Cerebellar cortex (tissue), 1 donor: ENCODE results near the gene KANSL1.

Experiments used
- DNase-seq: peaks from one replicate; pipeline ENCODE4 v3.0.0-alpha.2; 2015; ENCODE audit warnings: low spot score

KANSL1 gene

DNA sequence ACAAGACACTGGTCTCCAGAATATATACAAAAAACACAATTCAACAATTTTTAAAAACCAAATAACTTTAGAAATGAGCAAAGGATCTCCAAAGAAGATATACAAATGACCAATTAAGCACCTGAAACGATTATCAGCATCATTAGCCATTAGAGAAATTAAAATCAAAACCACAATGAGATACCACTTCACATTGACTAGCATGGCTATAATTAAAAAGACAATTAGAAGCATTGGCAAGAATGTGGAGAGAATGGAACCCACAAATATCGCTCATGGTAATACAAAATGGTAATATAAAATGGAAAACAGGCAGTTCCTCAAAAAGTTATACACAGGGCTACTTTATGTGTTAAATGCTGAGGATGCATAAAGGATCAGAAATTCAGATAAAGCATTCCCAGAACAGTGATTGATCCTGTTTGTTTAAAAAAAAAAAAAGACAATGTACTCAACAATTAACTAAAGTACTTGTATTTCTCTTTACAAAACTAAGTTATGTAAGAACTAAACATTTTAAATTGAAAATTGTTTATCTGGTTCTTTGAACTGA, 52.5 kb downstream of the KANSL1 start:
- DNase-seq: no peak

DNA sequence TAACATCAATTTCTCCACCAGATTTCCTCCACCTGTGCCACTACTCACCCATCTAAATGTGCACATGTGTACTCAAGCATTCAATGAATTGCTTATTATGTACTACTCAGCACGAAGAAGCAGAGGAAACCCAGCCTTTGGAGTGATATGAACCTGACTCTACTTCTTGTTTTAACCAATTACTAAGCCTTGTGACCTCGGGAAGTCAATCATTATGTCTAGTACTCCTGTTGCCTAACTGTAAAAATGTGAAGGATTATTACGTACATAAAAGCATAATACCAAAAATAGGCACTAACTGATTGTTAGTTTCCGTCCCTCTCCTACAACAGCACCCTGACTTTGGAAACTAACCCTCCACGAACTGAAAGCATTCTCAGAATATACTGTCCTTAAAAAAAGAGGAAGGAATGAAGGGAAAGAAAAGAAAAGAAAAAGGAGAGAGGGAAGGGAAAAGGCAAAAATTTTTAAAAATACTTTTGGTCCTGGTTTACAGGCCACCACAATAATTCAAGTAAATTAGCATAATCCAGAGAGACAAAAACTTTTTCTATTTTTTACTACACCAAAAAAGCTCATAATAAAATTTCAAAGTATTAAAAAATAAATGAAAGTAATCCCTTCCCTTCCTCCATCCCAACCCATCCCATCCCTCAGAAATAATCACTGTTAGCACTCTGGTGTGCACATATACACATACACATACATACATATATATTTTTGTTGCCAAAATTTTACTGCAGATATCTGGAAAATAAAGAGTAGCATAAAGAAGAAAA, 53.6 kb downstream of the KANSL1 start:
- no peak for DNase-seq

DNA sequence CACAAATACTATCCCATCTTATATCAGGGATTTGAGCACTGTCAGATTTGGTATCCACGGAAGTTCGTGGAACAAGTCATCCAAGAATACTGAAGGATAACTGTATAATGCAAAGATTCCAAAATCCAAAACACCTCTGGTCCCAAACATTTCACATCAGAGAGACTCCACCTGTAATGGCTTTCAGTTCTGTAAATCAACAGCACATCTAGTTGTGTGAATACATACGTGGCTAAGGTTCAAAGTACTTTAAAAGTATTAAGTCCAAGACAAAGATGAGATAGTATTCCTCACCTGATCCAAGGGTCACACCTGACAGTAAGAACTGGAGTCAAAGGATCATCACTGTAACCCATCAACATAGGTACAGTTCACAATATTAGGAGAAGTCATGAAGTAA, 54.8 kb downstream of the KANSL1 start:
- DNase-seq: no peak

DNA sequence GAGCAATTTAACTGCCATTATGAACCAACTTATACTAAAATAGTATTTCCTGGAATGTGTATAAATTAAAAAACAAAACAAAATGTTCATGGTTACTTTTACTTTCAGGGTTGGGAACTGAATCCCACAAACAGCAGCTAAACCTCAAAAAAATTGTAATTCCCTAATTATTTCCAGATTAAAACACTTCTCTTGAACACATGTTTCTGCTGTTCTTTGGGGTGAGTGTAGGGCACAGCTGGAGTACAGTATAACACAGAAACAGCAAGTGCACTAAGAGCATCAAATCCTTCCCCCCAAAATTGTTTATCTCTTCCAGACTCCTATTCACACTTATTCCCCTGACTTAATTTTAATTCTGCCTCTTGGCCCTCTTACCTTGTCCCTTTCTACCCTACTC, 56.4 kb downstream of the KANSL1 start:
- DNase-seq: no peak

DNA sequence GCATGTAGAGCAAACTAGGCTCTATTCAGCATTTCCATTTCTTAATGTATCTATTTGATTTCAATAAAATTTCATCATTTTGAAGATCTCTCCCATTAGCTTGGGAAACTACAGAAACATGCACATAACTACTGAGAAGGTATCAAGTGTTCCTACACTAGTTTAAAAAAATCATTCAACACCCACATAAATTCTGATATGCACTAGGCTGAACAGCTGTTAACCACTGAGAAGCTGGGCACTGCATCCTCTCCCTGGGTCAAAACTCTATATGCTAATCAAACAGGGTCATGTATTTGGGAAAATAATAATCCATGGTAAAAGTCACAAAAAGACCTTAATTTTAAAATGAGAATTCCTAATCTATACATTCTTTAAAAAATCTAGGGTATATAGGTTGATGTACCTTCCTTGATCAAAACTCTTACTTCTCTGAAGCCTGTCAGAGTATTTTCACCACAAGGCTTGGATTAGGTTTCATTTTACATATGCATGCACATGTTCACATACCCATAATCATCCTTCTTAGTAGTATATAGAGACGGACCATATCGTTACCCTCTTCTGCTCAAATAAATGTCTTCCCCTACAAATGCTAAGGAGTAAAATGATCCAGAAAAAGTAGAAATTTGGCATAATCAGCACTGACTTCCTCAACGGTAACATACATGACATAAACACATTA, 57.2 kb downstream of the KANSL1 start:
- DNase-seq: no peak

DNA sequence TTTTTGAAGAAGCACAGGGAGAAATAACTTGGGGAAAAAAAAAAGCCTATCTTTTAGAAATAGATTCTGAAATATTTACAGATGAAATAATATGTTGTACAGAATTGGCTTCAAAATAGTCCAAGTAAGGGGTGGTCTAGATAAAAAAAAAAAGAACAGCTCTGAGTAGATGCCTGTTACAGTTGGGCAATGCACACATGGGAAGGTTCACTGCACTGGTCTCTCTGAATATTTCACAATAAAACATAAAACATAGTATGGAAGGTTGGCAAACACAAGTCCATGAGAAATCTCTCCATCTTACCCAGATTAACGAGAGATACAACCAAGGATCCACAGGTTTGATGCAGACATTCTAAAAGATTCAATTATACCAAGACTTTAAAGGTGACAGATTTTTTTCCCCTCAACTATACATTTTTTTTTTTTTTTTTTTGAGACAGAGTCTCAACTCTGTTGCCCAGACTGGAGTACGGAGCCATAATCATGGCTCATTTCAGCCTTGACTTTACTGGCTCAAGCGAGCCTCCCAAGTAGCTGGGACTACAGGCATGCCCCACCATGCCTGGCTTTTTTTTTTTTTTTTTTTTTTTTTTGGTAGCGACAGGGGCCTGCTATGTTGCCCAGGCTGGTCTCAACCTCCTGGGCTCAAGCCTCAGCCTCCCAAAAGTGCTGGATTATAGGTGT, 58.0 kb downstream of the KANSL1 start:
- DNase-seq: no peak

DNA sequence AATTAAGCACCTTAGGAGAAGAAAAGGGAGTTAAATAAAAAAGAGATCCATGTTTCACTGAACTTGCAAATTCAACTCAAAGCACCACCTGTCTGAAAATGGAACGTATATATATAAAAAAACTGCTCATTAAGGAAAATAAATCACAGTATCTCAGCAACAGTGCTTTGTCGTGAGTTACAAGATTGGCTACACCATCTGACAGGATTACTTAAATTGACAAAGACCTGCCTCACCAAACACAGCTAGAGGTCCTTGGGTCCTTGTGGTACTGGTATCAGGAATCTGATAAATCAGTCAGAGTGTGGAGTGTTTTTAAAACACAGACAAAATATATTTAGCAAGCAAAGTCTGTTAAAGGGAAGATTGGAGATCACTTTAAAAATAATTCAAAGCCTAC, 63.9 kb downstream of the KANSL1 start:
- no peak for DNase-seq

DNA sequence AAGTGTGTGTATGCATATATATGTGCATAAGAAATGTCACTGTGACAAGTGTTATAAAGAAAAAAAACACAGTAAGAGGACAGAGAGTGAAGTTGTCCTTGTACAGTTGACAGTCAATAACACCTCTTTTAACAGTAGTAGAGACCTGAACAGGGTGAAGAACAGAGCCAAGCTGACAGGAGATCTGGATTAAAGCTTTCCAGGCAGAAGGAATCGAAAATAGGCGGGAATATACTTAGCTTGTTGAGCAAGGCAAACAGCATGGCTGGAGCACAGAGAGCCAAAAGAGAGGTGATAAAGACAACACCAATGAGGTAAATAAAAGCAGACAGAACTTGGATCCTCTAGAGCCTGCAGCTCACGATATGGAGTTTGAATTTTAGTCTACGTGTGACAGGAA, 64.8 kb downstream of the KANSL1 start:
- DNase-seq: no peak

DNA sequence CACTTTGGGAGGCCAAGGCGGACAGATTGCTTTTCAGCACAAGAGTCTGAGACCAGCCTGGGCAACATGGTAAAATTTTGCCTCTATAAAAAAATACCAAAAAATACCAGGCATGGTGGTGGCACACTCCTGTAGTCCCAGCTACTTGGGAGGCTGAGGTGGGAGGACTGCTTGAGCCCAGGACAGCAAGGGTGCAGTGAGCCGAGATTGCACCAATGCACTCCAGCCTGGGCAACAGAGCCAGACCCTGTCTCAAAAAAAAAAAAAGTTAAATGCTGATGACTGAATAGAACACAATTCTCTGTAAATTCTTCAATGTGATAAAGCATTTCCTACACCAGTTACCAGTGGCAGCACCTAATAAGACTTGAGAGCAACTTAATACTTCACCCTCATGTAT, 65.7 kb downstream of the KANSL1 start:
- DNase-seq: no peak

DNA sequence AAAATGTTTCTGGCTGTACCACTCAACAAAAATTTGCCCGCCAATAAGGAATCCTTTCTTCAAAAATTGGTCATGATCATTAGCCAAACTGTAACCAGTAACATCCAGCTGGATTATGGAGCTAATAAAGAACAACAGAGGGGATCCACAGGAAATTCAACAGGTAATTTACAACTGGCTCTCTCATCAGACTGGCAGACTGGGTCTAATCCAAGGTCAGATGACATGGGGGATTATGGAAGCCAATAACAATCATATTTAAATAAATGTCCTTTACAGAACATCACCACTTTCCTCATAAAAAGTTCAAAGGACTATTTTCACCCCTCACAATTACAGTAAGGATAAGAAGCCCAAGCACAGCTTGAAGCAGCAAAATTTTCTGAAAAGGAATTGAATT, 66.4 kb downstream of the KANSL1 start:
- no peak for DNase-seq

DNA sequence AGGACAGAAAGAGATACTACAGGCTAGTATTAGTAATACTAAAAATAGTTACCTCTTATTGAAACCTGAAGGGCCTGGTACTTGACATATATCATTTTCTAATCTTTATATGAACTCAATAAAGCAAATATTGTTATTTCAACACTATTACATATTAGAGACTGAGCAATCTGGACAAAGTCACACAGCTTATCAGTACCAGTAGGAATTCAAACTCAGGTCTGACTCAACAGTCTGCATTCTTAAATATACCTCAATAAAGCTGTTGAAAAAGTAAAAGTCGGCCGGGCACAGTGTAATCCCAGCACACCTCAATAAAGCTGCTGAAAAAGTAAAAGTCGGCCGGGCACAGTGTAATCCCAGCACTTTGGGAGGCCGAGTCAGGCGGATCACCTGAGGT, 67.4 kb downstream of the KANSL1 start:
- no peak for DNase-seq

DNA sequence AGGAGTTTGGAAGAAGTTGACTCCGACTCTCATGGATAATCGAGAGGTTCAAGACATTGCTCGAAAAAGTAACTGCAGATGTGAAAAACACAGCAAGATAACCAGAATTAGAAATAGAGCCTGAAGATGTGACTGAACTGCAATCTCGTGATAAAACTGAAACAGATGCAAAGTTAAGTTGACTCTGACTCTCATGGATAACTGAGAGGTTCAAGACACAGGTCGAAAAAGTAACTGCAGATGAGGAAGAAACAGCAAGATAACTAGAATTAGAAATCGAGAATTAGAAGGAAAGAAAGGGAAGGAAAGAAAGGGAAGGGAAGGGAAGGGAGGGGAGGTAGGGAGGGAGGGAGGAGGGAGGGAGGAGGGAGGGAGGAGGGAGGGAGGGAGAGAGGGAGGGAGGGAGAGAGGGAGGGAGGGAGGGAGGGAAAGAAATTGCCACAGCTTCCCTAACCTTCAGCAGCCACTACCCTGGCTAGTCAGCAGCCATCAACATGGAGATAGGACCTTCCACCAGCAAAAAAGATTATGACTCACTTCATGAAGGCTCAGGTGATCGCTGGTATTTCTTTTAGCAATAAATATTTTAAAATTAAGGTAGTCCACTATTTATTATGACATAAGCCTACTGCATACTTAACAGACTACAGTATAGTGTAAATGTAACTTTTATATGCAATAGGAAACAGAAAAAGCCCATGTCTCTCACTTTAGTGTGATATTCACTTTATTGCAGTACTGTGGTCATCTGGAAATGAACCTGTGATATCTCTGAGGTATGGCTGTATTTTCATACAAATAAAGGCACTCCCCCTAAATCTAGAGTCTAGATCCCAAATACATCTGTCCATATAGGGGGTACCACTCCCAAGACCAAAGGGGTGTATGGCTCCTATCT, 68.3 kb downstream of the KANSL1 start:
- DNase-seq: no peak

DNA sequence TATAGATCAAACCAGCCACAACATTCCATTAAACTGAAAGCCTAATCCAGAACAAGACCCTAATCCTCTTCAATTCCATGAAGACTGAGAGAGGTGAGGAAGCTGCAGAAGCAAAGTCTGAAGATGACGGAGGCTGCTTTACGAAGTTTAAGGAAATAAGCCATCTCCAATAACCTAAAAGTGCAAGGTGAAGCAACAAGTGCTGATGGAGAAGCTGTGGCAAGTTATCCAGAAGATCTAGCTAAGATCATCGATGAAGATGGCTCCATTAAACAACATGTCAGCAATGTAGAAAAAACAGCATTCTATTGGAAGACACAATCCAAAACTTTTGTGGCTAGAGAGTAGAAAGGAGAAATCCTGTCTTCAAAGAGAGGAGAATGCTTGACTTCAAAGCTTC, 69.6 kb downstream of the KANSL1 start:
- DNase-seq: no peak

DNA sequence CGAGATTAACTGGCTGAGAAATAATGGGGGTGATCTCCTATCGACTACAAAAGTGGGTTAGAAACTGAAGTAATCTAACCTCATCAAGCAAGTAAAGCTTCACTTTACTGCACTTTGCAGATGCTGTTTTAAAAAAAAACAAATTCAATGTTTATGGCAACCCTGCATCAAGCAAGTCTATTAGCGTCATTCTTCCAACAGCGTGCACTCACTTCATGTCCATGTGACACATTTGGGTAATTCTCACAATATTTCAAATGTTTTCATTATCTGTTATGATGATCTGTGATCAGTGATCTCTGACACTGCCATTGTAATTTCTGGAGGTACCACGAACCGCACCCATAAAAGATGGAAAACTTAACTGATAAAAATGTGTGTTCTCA, 70.8 kb downstream of the KANSL1 start:
- no peak for DNase-seq

DNA sequence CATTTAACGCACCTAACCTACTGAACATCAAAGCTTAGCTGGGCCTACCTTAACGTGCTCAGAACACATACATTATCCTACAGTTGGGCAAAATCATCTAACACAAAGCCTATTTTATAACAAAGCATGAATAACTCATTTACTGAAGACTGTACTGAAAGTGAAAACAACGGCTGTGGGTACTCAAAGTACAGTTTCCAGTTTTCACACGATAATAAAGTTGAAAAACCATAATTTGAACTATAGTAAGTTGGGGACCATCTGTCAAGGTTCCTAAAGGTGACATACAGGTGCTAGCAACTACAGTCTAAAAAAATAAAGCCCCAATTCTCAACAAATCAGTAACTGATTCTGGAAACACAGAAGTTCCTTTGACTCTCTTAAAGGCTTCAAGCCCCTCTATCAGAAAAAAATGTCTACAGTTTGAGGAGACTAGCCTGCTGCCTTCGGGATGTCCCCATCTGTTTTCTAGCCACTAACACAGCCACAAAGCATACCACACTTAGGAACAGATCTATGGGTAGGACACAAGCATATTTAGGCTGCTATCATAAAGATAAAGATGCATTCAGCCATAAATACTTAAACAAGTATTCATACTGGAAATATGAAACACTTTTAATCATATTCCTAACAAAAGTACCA, 71.3 kb downstream of the KANSL1 start:
- no peak for DNase-seq

DNA sequence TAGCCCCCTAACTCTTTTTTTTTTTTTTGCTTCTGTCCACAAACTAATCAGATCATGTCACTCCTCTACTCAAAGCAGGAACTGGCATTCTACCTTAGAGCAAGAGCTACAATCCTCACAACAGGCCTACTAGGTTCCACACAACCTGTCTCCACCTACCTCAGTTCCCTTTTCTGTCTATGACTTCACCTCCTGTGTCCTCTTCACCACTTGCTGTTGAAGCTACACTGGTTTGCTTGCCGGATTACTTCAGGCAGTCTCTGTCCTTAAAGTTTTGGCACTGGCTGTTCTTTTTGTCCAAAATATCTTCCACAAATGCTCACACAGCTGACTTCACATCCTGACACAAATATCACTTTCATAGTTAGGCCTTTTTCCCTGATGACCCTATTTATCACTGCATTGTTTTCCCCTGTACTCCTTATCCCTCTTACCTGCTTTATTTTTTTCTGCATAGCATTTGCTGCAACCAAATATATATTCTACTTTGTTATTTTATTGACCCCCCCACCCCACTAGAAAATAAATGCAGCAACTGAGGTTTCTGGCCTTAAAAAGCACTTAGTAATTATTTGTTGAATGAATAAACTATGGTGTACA, 72.0 kb downstream of the KANSL1 start:
- DNase-seq: peak; percentile 52

DNA sequence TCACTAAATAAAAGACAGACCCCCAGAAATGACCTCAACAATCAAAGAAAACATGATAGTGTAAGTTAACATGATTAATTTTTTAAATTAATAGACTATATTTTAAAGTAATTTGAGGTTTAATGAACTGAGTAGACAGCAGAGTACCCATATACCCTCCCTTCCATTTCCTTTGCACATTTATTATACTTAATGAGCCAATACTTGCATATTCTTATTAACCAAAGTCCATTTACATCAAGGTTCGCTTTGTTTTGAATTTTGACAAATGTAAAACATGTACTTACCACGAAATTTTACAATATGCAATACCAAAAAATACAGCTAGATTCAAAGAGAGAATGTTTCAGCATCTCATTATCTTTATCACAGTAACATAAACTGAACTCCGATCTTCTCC, 72.7 kb downstream of the KANSL1 start:
- no peak for DNase-seq

DNA sequence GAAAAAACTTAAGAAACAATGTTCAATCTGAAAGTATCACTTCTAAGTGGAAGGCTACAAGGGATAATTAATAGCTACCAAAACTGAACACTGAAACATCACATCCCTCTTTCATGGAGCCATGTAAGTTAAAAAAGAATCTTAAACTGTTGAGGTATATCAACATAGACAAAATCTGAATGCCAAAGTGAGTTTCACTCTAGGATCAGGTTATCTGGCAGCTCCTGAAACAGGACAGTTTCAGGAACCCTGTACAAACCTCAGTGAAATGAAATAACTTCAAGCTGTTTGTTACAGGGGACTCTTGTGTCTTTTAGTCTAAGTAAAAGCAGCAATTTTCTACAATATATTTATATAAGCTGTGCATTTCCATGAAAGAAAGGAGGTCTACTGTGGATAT, 73.2 kb downstream of the KANSL1 start:
- no peak for DNase-seq

DNA sequence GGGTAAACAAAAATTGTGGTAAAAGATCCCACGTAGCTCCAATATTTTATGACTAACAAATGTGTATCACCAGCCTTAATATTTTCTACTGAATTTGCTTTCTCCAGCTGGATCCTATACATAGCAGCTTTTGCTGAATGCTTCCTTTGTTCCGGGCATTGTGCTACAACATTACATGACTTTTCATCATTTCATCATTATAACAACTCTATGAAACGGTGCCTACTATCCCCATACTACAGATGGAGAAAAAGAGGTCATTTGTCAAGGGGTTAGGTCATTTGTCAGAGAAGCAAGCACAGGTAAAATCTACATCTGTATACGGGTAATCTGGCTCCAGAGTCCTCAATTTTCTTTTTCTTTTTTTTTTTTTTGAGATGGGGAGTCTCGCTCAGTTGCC, 74.3 kb downstream of the KANSL1 start:
- DNase-seq: no peak

DNA sequence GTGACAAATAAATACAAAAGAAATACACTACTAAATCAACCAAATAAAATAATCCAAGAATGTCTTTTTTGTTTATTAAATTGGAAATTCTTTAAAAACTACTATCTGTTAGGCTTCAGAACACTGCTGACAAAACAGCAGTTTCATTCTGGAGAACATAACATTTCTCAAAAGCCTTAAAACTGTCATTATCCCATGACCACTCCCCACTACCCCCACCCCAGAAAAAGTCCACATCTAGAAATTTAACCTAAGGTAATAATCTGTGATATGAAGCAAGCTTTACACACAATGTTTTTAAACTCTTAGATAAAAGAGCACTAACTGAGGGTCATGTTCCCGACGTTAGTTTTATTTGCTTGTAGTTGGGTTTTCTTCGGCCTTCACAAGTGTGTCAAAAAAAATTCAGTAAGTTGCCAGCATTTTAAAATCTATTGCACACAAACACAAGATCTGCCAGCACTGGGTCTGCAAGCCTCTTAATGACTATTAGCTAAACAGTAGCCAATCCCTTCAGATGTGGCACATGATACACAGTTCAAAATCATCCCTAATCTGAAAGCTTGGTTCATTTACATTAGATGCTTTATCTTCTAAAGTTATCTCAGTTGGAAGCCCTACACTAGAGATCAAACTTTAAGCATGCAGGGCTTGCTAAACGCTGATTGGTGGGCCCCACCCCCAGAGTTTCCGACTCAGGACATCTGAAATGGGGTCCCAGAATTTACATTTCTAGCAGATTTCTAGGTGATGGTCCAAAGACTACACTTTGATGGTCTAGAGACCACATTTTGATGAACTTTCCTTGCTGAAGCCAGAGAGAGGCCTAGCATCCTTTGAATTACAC, 75.2 kb downstream of the KANSL1 start:
- DNase-seq: no peak
